Activated effector memory CD4-positive, alpha-beta T cell treated with Interleukin-2 at 50 U/mL for 16 hours (primary cell): ENCODE data around the gene RCOR3.
A peak's percentile ranks its signal among the peaks of the same experiment; 100 is the strongest.
"Not testable (repeated sequence)": the region's sequence is repeated elsewhere in the genome, so short reads cannot be mapped to it uniquely, and the experiment has no call there.

ENCODE experiments used
- DNase-seq: peaks from one replicate; pipeline ENCODE4 v3.0.0-alpha.2; 2020

Gene RCOR3

DNA sequence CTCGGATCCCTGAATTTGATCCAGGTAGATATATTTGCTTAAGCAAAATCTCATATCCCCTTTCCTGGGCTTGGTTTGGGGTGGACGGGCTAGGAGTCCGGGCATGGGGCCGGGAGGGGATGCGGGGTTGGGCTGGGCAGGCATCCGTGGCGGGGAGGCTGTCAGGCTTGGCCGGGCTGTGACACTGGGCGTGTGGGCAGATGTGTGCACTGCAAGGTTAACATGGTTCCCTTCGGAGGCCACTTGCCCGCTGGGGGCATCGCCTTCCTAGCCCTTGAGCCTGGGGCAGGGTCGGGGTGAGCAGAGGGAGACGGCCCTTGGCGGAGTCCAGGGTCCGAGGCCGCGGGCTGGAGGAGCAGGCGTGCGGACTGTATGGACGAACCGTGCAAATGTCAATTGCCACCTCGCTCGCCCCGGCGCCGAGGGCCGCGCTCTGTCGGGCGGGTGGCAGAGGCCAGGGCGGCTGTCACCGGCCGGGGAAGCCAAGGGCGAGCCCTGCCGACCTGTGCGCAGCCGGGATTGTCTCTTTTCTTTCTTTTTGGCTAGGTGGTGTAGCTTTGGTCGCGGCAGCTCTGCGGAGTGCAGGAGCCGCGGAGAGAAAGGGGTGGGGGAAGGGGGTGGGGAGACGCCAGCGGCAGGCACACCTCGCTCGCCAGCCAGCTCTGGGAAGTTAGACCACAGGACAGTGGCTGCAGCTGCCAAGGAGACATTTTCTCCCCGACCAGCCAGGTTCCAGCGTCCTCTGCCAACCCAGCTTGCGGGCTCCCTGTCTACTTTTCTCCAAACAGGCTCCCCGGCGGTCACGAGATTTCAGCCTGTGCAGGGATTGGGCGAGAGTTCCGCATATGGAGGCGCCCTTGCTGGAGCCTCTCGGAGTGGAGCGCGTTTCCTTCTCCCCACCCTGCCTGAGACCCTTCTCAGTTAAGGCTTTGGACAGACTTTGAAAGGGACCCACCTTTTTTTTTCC lies 1.3 kb downstream of the RCOR3 start:
- DNase-seq = peak; percentile 51

DNA sequence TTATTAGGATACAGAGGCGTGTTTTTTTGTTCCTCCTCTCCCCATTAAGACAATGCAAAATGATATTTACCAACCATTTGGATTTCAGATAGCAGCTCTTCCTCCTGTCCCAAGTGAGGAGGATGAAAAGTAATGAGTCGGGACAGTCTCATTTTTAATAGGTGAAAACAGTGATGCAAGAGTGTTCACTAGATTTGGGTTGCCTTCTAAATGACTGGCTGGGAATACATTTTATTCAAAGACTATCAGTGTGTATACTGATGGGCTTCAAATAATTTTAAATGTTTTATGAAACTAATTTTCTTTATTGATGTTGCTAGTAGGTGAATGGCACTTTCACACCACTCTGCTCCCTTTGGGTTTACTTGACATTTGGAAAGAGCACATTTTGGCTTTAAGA lies 2.1 kb downstream of the RCOR3 start:
- no peak for DNase-seq

DNA sequence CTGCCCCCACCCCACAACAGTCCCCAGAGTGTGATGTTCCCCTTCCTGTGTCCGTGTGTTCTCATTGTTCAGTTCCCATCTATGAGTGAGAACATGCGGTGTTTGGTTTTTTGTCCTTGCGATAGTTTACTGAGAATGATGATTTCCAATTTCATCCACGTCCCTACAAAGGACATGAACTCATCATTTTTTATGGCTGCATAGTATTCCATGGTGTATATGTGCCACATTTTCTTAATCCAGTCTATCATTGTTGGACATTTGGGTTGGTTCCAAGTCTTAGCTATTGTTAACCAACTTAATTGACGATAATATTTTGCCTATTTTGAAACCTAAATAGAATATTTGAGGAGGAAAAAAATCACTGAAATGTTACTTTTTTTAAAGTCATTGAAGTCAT lies 3.9 kb downstream of the RCOR3 start:
- not testable (repeated sequence) for DNase-seq

DNA sequence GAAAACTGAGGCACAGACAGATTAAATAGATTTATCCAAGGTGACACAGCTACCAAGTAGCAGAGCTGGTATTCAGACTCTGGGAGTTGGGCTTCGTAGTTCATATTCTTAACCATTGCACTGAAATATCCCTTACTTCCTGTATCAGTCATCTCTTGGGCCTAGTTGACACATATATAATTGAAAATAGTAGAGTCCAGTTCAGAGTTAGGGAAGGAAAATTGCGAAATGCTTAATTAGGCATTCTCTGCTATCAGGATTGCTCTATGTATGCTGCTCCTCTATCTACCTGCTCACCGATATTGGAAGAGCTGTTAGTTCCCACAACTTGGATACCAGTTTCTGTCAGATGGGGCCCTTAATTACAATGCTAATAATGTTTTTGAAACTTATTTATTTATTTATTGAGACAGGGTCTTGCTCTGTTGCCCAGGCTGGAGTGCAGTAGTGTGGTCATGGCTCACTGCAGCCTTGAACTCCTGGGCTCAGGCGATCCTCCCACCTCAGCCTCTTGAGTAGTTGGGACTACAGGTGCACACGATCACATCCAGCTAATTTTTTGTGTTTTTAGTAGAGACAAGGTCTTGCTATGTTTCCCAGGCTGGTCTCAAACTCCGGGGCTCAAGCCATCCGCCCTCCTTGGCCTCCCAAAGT lies 8.2 kb downstream of the RCOR3 start:
- no peak for DNase-seq

DNA sequence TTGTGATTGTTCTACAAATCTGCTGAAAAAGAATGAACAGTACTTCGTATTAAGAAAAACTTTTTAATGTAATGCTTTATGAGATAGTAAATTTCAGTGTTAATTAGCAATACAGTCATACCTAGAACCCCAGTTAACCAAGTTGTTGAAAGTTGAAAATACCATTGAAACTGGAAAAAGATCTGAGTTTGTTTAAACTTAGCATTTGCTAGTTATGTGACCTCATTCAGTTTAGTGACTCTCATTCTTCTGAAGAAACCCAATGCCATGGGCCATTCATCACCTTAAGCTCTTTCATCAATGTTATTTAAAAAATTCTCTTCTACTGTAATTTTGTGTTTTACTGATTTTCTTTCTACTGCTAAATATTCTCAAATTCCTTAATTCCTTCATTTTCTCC lies 20.2 kb downstream of the RCOR3 start:
- no peak for DNase-seq

DNA sequence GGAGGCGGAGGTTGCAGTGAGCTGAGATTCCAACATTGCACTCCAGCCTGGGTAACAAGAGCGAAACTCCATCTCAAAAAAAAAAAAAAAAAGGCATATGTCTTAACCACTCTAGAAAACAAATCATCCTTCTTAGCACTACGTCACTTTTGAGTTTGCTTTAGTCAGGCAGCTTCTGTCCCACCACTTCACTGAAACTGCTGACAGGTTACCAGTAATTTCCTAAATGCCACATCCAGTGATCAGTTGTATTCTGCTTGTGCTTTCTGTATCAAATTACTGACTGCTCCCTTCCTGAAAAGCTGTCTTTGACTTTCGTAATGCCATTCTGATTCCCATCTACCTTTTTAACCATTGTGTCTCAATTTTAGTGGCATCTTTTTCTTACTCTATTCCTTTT lies 21.7 kb downstream of the RCOR3 start:
- no peak for DNase-seq

DNA sequence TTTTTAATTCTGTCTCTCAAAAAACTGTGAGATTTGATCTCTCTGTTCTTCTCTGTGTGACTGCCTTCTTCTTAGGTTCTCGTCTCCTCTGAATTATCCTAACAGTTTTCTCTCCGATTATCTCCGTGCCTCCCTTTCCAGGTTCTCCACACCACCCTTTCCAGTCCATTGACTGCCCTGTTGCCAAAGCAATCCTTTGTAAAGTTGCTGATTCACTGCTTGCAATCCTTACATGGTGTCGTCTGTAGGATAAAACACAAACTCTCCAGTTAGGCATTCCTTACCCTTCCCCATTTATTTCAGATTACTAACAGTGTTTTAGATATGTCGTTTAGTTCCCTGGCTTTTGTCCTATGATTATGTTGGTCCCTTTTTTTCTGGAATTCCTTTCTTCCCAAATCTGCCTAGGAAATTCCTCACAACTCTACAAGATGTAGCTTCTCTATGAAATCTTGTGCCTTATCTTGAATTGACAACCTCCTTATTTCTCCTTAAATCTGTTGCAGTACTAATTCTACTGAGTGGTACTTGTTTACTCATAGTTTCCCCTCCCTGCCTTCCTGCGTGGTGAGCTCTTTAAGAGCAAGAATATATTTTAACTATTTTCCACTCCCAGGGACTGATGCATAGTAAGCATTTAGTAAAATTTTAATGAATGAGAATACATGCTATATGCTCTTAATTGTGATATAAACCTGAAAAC lies 22.3 kb downstream of the RCOR3 start:
- DNase-seq = no peak

DNA sequence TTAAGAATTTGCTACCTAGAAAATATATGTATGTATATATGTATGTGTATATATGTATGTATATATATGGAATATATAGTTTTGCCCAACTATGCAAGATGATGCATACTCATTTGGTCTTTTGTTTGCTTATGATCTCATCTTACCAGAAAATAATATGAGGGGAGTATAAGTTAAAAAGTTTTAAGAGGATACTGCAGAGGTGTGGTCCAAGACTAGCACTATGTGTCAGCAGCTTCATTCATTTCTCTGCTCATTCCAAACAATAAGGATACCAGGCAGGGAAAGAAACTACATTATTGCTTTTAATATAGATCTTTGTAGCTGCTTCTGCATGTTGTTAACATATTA lies 22.8 kb downstream of the RCOR3 start:
- DNase-seq = no peak

DNA sequence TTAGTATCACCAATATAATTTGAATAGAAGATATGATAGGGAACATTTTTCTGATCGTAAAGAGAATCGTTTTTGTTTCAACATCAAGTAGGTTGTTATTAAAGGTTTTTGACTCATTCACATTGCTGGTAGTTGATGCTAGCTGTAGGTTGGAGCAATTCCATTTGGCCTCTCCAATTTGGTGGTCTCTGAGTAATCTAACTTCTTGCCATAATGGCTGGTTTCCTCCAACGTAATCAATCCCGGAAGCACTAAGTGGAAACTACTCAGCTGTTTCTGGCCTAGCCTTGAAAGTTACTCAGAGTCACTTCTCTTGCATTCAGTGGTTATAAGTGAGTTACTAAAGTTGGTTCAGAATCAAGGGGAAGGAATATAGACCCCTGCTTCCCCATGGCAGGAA lies 26.0 kb downstream of the RCOR3 start:
- DNase-seq = no peak

DNA sequence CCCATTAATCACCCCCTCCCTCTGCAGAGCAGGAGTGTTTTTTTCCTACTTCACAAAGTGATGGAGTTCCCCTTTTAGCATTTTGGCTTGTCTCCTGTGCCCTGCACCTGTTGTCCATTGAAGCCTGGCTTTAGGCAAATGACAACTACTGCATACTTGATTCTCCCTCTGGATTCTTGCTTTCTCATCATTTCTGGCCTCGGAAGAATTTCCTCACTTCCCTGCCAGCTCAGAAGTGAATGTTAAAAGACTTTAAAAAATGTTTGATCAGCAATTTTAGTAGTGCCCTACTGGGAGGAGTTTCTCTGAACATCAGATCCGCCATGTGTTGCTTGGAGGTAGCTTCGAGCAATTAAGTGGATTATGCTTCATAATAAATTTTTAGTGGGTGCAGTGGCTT lies 28.1 kb downstream of the RCOR3 start:
- no peak for DNase-seq

DNA sequence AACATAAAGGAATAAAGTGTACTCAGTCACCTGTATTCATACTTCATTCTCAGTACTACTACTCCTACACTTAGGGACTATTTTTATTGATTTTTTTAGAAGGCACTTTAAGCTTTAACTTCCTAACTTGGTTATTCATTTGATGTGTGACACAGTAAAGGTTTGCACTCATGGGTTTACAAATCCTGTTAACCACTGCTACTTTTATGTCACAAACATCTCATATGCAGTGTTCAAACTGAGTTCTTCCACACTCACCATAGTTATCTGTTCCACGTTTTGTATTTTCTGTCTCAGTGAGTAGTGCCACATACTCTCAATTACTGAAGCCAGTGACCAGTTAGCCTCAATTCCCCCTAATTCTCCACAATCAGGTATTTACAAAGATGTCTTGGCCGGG lies 33.2 kb downstream of the RCOR3 start:
- DNase-seq = no peak

DNA sequence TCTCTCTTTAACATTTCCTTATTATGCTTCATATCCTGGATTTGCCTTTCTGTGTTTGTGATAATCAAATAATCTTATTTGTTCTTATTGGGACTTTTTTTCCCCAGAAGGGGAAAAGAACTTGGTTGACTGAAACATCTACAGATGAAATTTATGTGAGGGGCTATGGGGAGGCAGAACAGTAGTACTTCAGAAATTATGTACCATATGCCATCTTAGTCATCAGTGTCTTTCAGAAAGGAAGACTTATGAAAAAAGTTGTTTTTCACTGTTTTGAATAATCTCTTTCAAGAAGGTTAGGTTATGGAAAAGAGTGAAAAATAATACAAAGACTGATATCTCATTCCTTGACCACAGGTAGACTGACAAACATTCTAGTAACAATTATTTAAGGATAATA lies 37.2 kb downstream of the RCOR3 start:
- DNase-seq = no peak

DNA sequence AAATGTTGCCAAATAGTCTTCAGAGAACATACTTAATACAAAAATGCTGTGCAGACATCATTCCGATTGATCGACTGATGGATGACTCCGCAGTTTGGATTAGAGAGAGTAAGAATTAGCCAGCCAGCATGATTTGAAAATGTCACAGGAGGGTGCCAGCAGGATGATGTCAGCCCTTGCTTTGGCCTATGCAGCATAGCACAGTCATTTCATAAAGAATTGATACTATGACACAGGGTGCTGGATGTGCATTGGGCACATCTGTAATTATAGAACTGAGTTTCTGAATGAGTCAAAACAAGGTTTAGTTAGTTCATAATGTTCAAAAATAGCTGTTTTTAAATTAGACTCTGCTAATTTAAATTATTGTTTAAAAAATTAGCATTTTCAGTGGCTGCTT lies 45.9 kb downstream of the RCOR3 start:
- no peak for DNase-seq

DNA sequence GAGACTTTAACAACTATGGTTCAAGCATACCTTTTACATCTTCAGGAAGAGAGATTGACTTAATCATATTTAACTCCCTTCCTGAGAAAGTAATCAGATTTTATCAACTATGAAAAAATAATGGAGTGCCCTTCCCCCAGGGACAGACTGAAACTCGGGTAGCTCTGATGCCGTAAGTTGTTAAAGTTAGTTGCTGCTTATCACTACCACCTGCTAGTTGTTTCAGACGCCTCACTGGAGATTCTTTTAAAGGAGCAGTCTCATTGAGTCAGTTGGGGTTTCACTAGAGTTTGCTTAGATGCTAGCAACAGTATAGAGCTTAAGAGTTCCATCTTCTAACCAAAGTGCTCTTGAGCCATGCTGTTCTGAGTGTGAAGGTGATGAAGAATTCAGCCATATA lies 50.5 kb downstream of the RCOR3 start:
- DNase-seq = no peak

DNA sequence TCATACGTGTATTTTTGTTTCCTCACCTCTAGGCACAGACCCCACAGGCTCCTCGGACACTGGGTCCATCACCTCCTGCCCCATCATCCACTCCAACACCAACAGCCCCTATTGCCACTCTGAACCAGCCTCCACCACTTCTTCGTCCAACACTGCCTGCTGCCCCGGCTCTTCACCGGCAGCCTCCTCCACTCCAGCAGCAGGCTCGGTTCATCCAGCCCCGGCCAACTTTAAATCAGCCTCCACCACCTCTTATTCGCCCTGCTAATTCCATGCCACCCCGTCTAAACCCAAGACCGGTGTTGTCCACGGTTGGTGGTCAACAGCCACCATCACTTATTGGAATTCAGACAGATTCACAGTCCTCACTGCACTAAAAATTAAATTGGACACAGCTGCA lies 54.2 kb downstream of the RCOR3 start:
- DNase-seq = no peak

DNA sequence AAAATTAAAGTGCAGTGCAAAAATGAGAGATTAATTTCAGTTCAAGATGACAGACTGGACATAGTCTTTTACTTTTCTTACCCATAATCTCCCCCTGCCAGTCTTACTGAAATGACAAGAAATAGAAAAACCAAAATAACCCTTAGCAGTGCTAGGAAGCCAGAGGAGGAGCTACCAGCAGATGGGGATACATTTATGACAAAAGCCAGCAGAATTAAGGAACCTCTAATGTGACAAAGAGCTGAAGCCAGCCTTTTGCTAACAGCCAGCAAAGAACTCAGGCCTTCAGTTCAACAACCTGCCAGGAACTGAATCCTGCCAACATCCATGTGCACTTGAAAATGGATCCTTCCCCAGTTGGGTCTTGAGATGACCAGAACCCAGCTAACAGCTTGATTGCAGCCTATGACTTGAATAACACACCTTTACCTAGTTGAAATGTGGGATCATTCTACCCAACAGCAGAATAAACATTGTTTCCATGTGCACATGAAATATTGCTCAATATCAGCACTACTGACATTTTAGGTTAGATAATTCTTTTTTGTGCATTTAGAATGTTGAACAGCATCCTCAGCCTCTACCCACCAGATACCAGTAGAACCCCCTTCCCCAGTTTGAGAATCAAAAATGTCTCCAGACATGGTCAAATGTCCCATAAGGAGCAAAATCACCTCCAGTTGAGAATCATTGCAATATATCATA lies 59.6 kb downstream of the RCOR3 start:
- DNase-seq = no peak

DNA sequence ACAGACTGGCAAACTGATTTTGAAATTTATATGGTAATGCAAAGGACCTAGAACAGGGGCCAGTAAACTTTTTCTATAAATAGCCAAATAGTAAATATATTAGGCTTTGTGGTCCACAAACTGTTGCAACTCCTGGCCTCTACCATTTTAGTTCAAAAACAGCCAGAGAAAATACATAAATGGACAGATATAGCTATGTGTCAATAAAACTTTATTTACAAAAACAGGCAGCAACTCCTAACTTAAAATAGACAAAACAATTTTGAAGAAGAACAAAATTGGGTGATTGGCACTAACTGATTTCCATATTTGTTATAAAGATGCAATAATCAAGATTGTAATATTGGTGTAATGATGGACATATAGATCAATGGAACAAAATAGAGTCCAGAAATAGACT lies 60.7 kb downstream of the RCOR3 start:
- no peak for DNase-seq

DNA sequence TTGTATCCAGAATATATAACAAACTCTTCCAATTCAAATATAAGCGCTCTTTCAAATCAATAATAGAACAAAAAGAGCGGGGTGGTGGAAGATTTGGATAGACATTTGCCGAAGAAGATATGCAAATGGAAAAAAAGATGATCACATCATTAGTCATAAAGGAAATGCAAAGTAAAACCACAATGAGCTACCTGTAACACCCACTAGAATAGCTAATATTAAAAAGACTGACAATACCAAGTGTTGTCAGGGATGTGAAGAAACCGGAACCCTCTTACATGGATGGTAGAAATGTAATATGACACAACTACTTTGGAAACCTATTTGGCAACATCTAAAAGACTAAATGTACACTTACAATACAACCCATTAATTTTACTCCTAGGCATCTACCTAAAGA lies 61.8 kb downstream of the RCOR3 start:
- no peak for DNase-seq

DNA sequence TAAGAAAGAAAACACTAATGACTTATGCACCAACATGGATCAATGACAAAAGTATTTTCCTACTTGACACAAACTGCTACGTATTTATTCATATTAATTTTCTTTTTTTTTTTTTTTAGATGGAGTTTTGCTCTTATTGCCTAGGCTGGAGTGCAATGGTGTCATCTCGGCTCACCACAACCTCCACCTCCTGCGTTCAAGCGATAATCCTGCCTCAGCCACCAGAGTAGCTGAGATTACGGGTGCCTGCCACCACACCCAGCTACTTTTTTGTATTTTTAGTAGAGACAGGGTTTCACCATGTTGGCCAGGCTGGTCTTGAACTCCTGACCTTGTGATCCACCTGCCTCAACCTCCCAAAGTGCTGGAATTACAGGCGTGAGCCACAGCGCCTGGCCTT lies 62.5 kb downstream of the RCOR3 start:
- DNase-seq = not testable (repeated sequence)

DNA sequence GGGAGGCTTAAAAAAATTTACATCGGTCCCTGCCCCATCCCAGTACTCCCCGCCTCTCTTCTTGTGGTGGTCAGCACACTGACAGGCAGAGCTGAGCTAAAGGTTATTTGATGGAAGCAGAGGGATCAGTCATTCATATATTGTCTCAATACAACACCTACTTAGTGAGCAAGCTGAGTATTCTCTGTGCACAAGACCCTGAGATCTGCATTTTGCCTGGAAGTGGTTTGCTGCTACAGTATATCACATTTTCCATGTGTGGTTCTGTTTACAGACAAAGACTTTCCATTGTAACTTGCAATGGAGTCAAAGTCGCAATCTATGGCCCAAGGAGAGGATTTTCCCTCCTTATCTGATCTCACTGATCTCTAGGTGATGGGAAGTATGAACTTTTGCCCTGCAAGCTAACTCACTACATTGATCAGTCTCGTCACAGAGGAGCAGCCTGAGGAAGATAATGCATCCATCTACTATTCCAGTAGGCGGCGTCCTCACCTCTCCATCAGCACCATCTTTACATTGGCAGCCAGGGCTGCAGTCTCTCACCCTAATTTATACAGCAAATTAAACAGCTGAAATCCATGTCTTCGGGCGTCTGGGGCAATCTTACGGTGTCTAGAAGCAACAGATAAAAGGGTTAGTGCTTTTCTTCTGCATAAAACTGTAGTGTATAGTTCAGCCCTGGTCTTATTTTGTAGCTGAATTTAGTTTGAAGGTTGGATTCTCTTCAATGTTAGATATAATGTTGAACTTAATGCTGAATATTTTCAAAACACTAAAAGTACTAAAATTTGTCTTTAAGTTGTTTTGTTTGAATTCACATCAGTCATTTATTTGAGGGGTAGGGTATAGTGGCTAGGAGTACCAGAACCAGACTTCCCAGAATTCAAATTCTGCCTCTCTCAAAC lies 64.2 kb downstream of the RCOR3 start:
- DNase-seq = peak; percentile 50

DNA sequence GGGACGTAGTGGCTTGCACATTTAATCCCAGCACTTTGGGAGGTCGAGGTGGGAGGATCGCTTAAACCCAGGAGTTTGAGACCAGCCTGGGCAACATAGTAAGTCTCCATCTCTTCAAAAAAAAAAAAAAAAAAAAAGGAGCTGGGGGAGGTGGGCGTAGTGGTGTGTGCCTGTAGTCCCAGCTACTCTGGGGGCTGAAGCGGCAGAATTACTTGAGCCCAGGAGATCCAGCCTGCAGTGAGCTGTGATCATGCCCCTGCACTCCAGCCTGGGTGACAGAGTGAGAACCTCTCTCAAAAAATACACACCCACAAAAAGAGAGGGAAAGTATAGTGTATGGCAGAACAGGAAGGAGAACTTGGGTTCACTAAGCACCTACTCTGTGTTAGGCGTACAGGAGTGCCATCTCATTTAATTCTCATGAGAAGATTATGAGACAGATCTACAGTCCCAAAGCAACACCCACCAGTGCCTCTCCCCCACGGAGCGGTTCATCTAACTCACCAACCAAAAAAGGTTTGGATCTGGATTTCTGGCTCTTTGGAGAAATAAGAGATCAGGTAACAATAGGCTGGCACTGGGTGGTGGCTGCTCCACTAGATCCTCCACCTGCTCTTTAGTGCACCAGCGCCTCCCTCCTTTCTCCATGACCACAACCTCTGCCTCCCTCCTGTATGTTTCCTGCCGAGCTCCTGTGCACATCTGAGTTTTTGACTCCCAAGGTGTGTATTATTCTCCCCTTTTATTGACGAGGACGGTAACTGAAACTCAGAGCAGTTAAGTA lies 66.0 kb downstream of the RCOR3 start:
- DNase-seq = no peak
